HepG2 (cell line): ENCODE data around the gene DARS2. TPM values are rescaled to one million over a fixed set of nuclear protein-coding genes. Genes with fewer than 3 reads are reported as not detected.

ENCODE experiments used
- CBX5 ChIP-seq: sonication (generic); formaldehyde crosslinking; IDR thresholded peaks from 2 replicates; pipeline ENCODE4 v1.4.0; 2020; ENCODE audit warnings: missing genetic modification reagents, borderline replicate concordance
- ERF ChIP-seq: IDR thresholded peaks from 2 replicates; pipeline ENCODE4 v1.6.1; 2018; ENCODE audit warnings: missing biosample characterization, missing genetic modification reagents
- HIVEP1 ChIP-seq: sonication (generic); formaldehyde crosslinking; IDR thresholded peaks from 2 replicates; pipeline ENCODE4 v1.4.0; 2020; ENCODE audit warnings: mild to moderate bottlenecking, missing genetic modification reagents
- JARID2 ChIP-seq: sonication (generic); formaldehyde crosslinking; IDR thresholded peaks from 2 replicates; pipeline ENCODE4 v1.8.1; 2023; ENCODE audit warnings: missing genetic modification reagents, inconsistent platforms; ENCODE audit not compliant: insufficient replicate concordance
- MTA3 ChIP-seq: sonication (generic); formaldehyde crosslinking; IDR thresholded peaks from 2 replicates; pipeline ENCODE4 v1.4.0; 2020; ENCODE audit warnings: missing genetic modification reagents
- NCOA1 ChIP-seq: sonication (generic); formaldehyde crosslinking; IDR thresholded peaks from 2 replicates; pipeline ENCODE4 v1.9.0; 2021; ENCODE audit warnings: missing genetic modification reagents
- NCOR1 ChIP-seq: fragments of 200-600 bp; sonication (generic); IDR thresholded peaks from 2 replicates; pipeline ENCODE4 v1.7.0; 2017; ENCODE audit warnings: antibody characterized with exemption, low read length, borderline replicate concordance
- PATZ1 ChIP-seq: sonication (generic); formaldehyde crosslinking; IDR thresholded peaks from 2 replicates; pipeline ENCODE4 v1.4.0; 2020; ENCODE audit warnings: missing genetic modification reagents
- POLR2G ChIP-seq: fragments of 200-400 bp; formaldehyde crosslinking; IDR thresholded peaks from 2 replicates; pipeline ENCODE4 v1.6.1; 2018; ENCODE audit warnings: mild to moderate bottlenecking, low read depth, low read length, moderate library complexity
- RAD51 ChIP-seq: fragments of 450-650 bp; IDR thresholded peaks from 2 replicates; pipeline ENCODE4 v1.6.1; 2016; ENCODE audit warnings: borderline replicate concordance
- SOX5 ChIP-seq: IDR thresholded peaks from 2 replicates; pipeline ENCODE4 v1.6.1; 2016; ENCODE audit warnings: borderline replicate concordance
- ZNF235 ChIP-seq: sonication (generic); formaldehyde crosslinking; IDR thresholded peaks from 2 replicates; pipeline ENCODE4 v1.8.1; 2023; ENCODE audit warnings: mild to moderate bottlenecking, missing genetic modification reagents, borderline replicate concordance
- ZNF446 ChIP-seq: sonication (generic); formaldehyde crosslinking; IDR thresholded peaks from 2 replicates; pipeline ENCODE4 v1.5.0; 2020; ENCODE audit warnings: mild to moderate bottlenecking, missing genetic modification reagents
- ZNF570 ChIP-seq: sonication (generic); formaldehyde crosslinking; IDR thresholded peaks from 2 replicates; pipeline ENCODE4 v1.4.0; 2020; ENCODE audit warnings: mild to moderate bottlenecking, missing genetic modification reagents, borderline replicate concordance
- ZNF768 ChIP-seq: sonication (generic); formaldehyde crosslinking; IDR thresholded peaks from 2 replicates; pipeline ENCODE4 v1.4.0; 2020; ENCODE audit warnings: missing genetic modification reagents
- ZNF775 ChIP-seq: sonication (generic); formaldehyde crosslinking; IDR thresholded peaks from 2 replicates; pipeline ENCODE4 v1.4.0; 2020; ENCODE audit warnings: missing genetic modification reagents, mild to moderate bottlenecking, moderate library complexity, borderline replicate concordance
- polyA plus RNA-seq, 8 experiments: library from polyadenylated mRNA; depleted of rRNA in 3 of 8; stranded (reverse) in 7 of 8; unstranded in 1 of 8; fragments of >200 nt; fragmentation: Illumina TruSeq in 4 of 8; extraction: Trizol in 4 of 8; gene quantifications; 2 replicates each; pipeline versions ENCODE4 v1.2.1 to v1.2.3, GENCODE V29; 2011 to 2016; ENCODE audit warnings: low read depth in 4 of 8, missing spikeins in 1 of 8, mixed read lengths in 1 of 8; ENCODE audit not compliant: insufficient read depth in 1 of 8
- total RNA-seq, 5 experiments: library from RNA; depleted of rRNA; stranded (reverse); fragments of >200 nt; fragmentation: Illumina TruSeq; extraction: Trizol; gene quantifications; 2 replicates each; pipeline ENCODE4 v1.2.3, GENCODE V29; 2016; ENCODE audit warnings: low read depth in 1 of 5
- TF ChIP-seq, protein P1 (sequence below): sonication (generic); formaldehyde crosslinking; IDR thresholded peaks from 2 replicates; pipeline ENCODE4 v1.4.0; 2020; ENCODE audit warnings: missing genetic modification reagents, mild to moderate bottlenecking, borderline replicate concordance
- TF ChIP-seq, protein P2 (sequence below), 2 experiments: sonication (generic) in 1 of 2; formaldehyde crosslinking in 1 of 2; IDR thresholded peaks; 2 replicates each; pipeline versions ENCODE4 v1.5.1 to v1.6.1; 2011 to 2020; ENCODE audit warnings: borderline replicate concordance in 1 of 2, low read depth in 1 of 2, low read length in 1 of 2, mild to moderate bottlenecking in 1 of 2, missing genetic modification reagents in 1 of 2, moderate library complexity in 1 of 2
- TF ChIP-seq, protein P3 (sequence below): sonication (generic); formaldehyde crosslinking; conservative IDR thresholded peaks from 2 replicates; pipeline ENCODE4 v1.4.0; 2020; ENCODE audit warnings: missing genetic modification reagents
- TF ChIP-seq, protein P4 (sequence below): conservative IDR thresholded peaks from 2 replicates; pipeline ENCODE4 v1.6.1; 2018; ENCODE audit warnings: missing genetic modification reagents

Gene DARS2
- total and polyA plus RNA-seq, 2 of the 13 experiments (the other 11 are each of a cell fraction or from before 2014, with no cell fraction given): 17.6 to 27.7 TPM

GRCh38 chr1:173824315-173825081, at the start of gene DARS2, which contains the start of gene CENPL (continued):
- TF ChIP-seq ZNF570 (CRISPR knock-in tag) (no peak), ZNF446 (CRISPR knock-in tag) (peak; percentile 68; the same call in 1 of the 2 replicates), NCOR1 (no peak; the same call in 1 of the 2 replicates), NCOA1 (CRISPR knock-in tag) (0 out of 2 replicates have a peak, but pooled peaks have one; percentile 73), RAD51 (no peak), ZNF235 (CRISPR knock-in tag) (no peak), PATZ1 (no peak), ZNF775 (no peak), MTA3 (CRISPR knock-in tag) (no peak), ZNF768 (CRISPR knock-in tag) (no peak), CBX5 (CRISPR knock-in tag) (no peak), SOX5 (CRISPR knock-in tag) (0 out of 2 replicates have a peak, but pooled peaks have one; percentile 12), JARID2 (CRISPR knock-in tag) (no peak), HIVEP1 (CRISPR knock-in tag) (peak; percentile 28; the same call in 1 of the 2 replicates), ERF (peak; percentile 17; the same call in 1 of the 2 replicates), POLR2G (peak; percentile 90)
- TF ChIP-seq, protein P1, sequence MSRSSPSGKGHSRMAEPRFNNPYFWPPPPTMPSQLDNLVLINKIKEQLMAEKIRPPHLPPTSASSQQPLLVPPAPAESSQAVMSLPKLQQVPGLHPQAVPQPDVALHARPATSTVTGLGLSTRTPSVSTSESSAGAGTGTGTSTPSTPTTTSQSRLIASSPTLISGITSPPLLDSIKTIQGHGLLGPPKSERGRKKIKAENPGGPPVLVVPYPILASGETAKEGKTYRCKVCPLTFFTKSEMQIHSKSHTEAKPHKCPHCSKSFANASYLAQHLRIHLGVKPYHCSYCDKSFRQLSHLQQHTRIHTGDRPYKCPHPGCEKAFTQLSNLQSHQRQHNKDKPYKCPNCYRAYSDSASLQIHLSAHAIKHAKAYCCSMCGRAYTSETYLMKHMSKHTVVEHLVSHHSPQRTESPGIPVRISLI: no peak
- TF ChIP-seq, protein P2, sequence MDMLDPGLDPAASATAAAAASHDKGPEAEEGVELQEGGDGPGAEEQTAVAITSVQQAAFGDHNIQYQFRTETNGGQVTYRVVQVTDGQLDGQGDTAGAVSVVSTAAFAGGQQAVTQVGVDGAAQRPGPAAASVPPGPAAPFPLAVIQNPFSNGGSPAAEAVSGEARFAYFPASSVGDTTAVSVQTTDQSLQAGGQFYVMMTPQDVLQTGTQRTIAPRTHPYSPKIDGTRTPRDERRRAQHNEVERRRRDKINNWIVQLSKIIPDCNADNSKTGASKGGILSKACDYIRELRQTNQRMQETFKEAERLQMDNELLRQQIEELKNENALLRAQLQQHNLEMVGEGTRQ (IDR thresholded peaks at IDR 0.05; ENCODE audit: low read depth, low read length): no peak
- TF ChIP-seq, protein P2 (CRISPR knock-in tag; IDR thresholded peaks at IDR 0.05; ENCODE audit: borderline replicate concordance): no peak
- TF ChIP-seq, protein P3, sequence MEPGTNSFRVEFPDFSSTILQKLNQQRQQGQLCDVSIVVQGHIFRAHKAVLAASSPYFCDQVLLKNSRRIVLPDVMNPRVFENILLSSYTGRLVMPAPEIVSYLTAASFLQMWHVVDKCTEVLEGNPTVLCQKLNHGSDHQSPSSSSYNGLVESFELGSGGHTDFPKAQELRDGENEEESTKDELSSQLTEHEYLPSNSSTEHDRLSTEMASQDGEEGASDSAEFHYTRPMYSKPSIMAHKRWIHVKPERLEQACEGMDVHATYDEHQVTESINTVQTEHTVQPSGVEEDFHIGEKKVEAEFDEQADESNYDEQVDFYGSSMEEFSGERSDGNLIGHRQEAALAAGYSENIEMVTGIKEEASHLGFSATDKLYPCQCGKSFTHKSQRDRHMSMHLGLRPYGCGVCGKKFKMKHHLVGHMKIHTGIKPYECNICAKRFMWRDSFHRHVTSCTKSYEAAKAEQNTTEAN (CRISPR knock-in tag): no peak
- TF ChIP-seq, protein P4, sequence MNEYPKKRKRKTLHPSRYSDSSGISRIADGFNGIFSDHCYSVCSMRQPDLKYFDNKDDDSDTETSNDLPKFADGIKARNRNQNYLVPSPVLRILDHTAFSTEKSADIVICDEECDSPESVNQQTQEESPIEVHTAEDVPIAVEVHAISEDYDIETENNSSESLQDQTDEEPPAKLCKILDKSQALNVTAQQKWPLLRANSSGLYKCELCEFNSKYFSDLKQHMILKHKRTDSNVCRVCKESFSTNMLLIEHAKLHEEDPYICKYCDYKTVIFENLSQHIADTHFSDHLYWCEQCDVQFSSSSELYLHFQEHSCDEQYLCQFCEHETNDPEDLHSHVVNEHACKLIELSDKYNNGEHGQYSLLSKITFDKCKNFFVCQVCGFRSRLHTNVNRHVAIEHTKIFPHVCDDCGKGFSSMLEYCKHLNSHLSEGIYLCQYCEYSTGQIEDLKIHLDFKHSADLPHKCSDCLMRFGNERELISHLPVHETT (CRISPR knock-in tag): peak; percentile 61; the same call in 1 of the 2 replicates
